COLO668 (cell line): ENCODE data around the gene GTF2A1.
A peak's percentile ranks its signal among the peaks of the same experiment; 100 is the strongest.

Experiments used
- DNase-seq: peaks from one replicate; lab custom pipeline; 2025; ENCODE audit not compliant: unreplicated experiment; lab: John Stamatoyannopoulos, UW

GTF2A1 gene

DNA sequence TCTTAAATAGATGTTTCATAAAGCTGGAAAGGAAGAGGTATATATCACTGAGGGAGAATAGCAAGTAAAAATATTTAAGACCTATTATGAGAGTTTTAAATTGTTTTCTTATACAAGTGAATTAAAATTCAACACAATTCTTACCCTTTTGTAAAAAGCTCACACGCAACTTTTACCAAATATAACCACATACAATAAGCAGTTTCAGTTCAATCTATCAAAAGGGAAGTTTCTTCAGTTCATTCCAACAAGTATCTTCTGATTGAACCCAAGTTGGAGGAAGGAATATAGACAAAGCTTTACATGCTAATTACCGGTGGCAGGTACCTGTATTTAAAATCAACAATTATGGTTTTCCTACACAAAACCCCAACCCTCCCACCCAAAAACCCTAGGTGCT, 41.1 kb downstream of the GTF2A1 start:
- no peak for DNase-seq

DNA sequence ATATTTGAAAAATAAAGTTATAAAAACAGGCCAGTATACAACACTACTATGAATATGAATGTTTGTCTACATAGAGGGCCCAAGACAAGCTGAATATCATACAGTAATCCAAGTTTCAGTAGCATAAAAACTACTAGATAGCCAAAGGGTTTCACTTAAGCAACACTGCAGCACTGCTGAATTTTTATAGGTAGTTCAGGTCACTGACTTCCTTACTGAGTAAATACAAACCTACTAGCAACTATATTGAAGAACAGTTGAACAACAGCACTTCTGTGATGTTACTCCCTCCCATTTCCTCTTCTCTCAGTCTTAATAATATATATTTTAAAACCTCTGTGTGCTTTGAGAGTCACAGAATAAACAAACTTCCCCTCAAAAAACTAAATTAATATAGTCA, 42.7 kb downstream of the GTF2A1 start:
- no peak for DNase-seq

DNA sequence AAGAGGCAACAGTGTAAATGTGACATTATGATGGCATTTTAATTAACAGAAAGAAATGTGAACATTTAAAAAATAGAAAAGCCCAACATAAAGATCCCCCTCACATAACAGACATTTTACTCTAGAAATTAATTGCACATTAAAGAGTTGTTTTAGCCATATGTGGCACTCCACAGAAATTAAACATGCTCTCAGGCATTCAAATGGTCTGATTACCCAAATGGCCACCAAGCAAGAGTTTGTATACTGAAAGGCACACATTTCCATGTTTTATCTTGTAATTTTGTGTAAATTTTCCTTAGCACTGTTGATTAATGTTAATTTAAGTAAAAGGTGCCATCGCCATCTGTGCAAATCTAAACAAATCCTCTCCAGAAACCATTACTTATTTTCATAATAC, 43.5 kb downstream of the GTF2A1 start:
- DNase-seq: no peak

DNA sequence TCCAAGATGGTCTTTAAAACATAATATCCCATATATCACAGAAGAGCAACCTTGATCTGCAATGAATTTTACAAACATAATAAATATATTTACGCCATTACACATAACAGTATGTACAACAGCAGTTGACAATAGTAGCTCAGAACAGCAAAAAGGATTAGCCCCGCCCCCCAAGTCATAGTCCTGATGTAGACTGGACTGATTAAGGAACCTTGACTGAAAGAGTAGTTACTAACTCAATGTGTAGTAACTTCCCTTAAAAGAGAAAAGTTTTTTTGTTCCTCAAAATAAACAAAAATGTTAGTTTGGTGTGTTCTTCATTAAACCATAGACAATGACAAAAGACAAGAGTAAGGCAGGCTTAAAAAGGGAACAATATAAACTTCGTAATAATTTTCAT, 44.5 kb downstream of the GTF2A1 start:
- no peak for DNase-seq

DNA sequence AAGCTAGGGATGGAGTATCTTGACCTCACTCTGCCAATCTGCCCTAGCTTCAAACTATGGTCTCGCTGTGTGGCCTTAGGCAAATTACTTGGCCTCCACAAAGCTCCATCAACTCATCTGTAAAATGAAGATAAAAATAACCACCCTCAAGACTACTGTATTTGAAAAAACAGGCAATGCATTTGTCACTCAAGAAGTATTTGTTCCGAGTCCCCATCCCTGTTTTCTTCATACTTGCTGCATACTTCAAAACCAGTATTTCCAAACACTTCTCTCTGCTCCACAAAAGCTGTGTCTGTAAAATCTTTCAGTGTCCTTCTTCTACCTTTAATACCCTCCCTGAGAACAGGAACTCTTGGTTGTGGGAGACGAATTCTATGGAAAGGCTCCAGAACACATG, 47.9 kb downstream of the GTF2A1 start:
- no peak for DNase-seq

DNA sequence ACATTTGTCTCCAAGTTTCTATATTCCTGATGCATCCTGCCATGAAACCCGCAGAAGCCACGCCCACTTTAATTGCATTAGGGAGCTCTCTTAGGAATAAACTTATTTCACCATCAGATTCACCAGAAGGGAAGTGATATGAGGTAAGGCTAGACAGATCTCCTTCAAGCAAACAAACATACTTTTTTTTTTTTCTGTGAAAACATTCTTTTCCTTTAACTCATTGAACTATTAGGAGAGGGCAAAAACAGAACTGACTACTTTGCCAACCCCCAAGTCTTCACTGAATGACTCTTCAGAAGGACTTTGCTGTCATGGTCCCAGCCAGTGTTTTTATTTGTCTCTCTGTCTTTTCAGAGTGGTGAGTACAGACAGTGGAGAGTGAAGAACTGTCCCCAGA, 48.4 kb downstream of the GTF2A1 start:
- no peak for DNase-seq

DNA sequence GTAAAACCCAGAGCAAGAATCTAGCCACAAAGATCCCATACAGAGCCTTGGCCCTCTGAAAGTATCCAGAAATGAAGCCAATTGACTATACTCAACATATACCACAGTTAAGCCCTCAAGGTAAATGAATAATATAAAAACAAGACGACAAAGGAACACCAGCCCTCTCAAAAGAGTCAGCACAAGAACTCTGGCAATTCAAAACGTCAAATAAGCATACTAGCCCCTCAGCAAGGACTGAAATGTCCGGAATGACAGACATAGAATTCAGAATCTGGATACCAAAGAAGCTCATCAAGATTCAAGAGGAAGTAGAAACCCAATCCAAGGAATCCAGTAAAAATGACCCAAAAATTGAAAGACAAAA, 49.9 kb downstream of the GTF2A1 start:
- DNase-seq: no peak

DNA sequence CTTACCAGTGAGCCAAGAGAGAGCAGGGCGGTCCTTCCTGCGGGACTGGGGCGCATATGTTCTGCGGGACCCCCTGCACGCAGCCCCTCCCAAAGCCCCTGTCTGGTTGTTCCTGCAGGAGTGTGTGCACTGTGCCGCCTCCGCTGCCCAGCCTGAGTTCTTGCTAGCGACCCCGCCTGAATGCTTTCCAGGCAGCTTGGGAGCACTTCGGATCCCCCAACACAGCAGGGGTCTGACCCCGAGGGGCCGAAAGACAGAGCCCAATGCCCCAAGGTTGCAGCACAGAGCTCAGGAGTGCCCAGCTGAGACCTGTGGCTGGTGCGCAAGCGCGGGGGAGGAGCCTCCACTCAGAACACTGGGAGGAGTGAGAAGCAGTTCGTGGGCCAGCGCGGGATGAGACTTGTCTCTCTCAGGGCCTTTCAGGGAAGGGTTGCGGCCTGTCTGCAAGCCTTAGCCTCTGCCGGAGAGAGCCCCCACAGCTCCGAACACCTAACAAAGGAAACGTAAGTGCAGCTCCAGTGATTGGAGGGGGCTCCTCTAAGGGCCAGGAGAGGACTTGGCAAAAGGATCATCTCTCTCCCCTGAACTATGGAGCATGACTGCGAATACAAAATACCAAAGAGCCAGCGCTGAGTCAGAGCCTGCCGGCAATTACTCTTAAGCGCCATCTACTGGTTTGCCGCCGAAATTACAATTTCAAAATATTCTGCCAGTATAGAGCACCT, 50.5 kb downstream of the GTF2A1 start:
- DNase-seq: peak; percentile 91

DNA sequence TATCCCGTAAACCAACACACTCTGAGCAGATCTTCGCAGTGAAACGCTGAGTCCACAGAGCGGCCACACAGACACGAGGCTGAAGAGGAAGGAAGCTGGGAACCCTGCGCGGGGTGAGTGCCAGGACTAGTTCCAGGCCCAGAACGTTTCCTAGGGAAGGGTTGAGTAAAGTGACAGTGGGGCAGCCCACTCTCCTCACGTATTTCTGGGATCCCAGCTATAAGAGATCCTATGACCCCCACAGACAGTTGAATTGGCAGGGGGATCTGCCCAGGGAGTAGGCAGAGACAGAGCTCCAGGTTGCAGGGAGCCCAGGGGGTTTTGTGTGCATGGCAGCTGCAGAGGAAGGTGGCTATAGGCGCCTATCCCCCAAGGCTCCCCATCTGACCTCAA, 51.1 kb downstream of the GTF2A1 start:
- no peak for DNase-seq

DNA sequence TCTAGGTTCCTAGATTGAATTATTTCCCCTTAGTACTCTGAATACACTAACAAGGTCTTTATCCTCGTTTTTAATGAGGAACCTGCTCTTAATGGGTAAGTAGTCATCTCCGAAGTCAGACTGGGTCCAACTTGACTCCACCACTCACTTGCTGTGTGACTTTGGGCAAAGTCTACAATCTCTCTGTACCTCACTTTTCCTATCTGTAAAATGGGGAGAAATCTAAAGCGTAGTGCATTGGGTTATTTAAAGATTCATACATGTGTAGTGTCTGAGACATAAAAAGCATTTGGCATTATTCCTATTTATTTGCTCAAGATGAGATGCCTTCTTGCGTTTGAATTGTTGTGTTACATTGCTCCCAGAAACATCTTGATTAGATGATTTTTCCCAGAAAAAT, 51.5 kb downstream of the GTF2A1 start:
- DNase-seq: no peak

DNA sequence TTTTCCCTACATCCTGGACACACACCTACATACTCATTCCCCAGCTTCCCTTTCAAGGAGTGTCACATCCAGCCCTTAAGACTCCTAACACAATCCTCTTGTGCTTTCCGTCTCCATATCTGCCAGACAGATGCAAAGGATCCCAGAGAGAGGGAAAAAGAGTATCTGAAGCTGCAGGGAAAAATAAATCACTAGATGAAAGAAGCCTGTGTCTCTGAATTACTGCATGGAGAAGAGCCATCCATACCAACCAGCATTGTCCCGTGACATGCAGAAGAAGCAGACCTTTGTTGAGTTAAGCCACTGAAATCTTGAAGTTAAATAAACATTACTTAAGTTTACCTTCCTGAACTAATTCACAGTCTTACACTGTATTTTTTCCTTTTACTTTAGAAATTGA, 54.6 kb downstream of the GTF2A1 start:
- no peak for DNase-seq

DNA sequence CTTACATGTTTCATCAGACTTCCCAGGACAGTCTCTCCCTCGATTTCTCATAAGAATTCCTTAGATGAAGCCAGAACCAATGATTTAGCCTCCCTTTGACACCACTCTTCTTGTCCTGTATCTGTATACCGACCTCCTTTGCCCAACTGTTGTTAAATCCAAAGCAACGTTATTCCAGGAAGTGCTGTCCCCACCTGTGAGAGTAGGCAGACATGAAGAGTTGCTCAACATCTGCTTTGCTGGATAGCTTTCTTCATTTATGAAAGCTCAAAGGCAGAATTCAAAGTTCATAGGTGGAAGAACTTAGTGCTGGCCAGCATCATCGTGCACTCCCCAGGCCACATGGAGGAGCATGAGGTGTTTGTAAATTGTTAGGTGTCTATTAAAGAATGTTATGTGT, 55.6 kb downstream of the GTF2A1 start:
- no peak for DNase-seq

DNA sequence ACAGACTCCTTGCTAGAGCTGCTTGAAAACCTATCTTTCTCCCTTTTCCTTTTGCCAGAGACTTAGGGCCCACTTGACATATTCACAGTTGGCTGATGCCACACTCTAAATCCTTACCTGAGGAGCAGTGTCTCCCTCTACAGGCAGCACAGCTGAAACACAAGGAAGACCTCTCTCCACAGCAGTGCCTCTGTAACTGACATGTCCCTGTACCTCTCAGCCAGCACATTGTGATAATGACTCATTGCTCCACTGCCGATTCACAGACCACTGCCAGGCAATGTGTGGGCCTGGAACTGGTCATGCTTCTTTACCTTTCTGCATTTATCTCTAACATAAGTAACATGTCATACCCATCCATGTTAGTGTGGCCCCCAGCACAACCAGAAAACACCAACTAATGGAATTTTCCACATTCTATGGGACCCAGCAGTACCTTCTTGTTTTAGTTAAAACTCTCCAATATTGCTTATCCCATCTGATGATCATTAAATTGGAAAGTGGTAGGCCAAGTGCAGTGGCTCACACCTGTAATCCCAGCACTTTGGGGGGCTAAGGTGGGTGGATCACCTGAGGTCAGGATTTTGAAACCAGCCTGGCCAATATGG, 56.5 kb downstream of the GTF2A1 start:
- peak; percentile 43 for DNase-seq

DNA sequence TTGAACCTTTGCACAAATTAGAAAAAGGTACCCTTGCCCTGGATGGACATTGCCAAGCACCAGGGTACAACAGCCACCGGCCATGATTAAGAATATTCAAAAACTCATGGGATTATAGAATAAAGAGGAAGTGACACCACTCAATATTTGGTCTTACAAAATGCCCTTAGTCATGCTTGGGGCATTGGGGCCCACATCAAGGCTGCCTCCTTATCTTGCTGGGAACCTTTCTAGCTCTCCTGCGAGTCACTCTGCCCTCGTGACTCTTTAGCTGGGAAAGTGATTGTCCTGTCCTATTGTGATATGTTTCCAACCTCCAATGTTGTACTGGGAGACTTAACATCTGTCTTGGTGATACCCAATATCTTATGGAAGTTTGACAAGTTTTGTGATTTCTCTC, 57.8 kb downstream of the GTF2A1 start:
- no peak for DNase-seq

DNA sequence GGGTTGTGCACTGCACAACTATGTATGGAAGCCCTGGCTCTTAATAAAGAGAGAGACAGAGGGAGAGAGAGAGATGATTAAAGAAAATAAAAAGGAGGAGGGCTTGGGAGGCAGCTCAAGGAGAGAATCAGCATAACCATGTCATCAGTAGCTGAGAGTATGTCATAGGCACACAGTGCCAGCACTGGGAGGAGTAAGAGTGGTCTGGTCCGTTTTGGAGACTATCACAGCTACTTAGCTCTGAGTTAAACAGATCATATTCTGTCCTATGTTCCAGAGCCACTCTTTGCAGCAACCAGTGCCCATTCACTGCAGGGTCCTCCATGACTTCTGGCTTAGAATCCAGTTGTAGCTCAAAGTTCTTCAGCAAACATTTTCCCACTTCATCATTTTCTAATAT, 59.0 kb downstream of the GTF2A1 start:
- DNase-seq: no peak

DNA sequence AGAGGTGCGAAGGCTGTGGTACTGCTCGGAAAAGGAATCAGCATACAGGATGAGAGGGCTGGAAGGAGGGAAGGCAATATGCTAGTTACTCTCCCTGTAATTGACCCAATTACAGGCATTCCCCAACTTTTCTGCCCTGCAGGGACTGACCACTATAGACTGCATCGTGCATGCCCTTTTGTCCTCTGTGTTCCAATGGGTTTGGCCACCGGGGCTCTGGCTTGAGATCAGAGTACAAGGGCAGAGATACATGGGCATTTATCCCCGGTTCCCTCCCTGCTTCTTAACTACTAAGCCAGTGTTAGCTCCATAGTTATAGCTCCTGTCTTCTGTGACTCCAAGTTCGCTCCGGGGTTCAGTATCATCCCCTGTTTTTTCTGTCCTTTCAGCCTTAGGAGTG, 59.7 kb downstream of the GTF2A1 start:
- no peak for DNase-seq

DNA sequence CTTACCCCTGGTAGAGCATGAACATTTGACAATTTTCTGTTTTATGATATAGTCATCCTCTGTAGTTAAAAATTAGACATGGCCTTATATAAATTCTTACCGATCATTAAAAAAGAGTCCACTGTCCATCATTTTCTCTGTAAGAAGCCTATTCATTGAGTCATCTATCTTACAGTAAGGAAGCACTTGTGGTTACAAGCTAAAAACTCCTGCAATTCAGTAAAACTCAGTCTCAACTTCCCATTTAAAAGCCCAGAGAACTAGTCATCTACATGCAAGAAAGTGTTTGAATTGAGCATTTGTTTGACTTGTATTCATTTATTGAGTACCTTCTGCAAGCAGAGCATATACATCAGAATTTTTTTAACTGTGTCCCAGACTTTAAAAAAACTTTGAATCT, 63.3 kb downstream of the GTF2A1 start:
- DNase-seq: no peak

DNA sequence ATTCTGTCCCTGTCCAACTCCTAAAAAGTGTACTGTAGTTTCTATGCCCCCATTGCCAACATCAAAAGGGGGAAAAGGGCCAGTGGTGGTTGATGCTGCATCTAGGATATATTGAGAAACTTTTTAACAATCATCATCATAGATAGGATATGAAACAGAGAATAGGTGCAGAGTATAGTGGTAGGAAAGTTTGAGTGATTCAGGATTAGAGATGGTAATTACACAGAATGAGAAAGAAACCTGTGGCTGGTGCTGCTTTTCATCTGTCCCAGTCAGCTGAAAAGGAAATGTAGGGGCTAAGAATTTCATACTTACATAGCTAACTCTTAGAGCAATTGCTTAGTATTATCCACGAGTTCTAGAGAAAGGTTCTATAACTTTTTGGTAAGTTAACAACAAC, 67.6 kb downstream of the GTF2A1 start:
- DNase-seq: no peak

DNA sequence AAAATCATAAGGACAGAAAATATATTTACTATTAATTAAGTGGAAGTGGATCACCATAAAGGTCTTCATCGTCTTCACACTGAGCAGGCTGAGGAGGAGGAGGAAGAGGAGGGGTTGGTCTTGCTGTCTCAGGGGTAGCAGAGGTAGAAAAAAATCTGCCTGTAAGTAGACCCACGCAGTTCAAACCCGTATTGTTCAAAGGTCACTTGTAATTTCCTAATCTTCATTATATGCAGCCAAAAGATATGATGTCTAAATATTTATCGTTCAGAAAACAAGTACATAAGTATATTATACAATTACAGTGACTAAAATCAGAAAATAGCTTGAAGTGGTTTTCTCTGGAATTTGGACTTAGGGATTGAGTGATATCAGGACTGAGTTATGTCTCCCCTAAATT, 72.1 kb downstream of the GTF2A1 start:
- DNase-seq: no peak

DNA sequence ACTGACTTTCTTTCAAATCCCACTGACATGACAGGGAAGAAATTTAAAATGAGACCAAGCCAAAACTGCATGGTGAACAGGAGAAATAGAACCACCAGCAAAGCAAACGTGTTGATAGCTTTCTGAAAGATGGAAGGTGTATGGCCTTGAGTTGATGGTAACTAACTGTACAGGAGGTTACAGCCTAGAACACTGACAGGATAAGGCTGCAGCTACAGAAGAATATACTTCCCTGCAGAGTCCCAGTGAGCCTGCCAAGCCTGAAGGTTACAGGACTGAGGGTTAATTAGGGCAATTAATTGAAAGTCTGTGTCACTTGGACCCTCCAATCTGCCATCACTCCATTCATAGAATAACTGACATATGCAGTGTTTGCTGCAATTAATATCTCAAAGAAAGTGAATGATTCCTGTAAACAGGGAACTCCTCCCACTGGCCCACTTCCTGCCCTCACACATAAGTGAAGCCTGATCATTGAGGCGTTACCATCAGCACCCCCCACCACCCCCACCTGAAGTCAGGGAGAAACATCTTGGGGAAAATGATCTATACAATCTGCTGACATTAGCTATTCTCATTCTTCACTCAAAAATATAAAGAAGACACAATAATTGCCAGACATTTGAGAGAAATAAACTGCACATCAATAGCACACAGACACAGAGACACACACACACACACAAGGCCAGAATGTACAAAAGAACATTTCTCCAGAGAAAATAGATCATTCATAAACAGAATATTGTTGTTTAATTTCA, 73.4 kb downstream of the GTF2A1 start:
- DNase-seq: no peak

DNA sequence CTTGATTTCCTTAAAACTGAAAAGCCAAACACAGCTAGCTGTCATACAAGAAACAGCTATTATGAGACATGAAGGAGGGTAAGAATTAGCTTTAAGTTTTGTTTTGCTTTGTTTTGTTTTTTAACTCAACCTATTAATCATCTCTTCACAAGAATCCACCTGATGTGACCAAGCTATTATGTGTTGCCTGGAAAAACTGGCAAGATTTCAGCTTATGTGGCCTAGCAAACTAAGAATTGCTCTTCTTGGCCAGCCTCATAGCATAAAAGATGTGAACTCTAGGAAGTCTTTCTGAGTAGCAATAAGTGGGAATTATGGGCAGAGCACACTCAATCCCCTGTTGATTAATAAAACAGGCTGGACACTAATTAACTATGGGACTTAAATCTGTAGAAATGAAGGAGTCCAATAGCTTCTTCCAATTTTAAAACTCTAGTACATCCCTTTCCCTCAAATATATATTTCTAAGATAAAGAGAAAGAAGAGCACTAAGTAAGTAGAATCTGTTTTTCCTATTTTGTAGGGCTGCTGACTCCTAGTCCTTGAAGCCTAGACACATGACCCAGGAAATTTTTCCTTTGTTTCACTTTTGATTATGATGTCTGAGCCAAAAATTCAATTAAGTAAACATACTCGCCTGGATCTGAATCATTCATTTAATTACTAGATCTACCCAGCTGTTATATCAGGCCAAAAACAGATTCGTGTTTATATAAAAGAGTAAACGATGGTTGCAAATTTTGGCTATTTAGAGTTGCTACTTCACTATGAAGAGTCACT, 75.7 kb downstream of the GTF2A1 start:
- no peak for DNase-seq

DNA sequence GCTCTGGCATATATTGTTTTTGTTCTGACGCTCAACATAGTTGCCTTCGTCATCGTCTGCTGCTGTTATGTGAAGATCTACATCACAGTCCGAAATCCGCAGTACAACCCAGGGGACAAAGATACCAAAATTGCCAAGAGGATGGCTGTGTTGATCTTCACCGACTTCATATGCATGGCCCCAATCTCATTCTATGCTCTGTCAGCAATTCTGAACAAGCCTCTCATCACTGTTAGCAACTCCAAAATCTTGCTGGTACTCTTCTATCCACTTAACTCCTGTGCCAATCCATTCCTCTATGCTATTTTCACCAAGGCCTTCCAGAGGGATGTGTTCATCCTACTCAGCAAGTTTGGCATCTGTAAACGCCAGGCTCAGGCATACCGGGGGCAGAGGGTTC, 77.0 kb downstream of the GTF2A1 start:
- no peak for DNase-seq
